GM20431 (cell line): ENCODE results near the gene CNTD1.
"Not testable (repeated sequence)": the region's sequence is repeated elsewhere in the genome, so short reads cannot be mapped to it uniquely, and the experiment has no call there.

Experiments
- in situ Hi-C: fragments of 300-500 bp; cut with MseI, MboI; formaldehyde crosslinking; loops from one replicate; pipeline ENCODE4 v1.15.0; 2020; ENCODE audit warnings: low sequenced_read_pairs; ENCODE audit not compliant: unreplicated experiment

Gene CNTD1

GRCh38 chr17:42841975-42842685 lies 43.5 kb downstream of the CNTD1 start:
- in situ Hi-C loops, result no loop called here

GRCh38 chr17:42843358-42843934 lies 44.8 kb downstream of the CNTD1 start:
- in situ Hi-C loops, result no loop called here

- in situ Hi-C loops, result no loop called here
Measured at GRCh38 chr17:42844271-42844670, 45.6 kb downstream of the CNTD1 start, which contains the start of gene AOC2. Gene AOC2 (plus strand): TSS chr17:42844580. CDS start chr17:42844627, 47 bp downstream.

DNA sequence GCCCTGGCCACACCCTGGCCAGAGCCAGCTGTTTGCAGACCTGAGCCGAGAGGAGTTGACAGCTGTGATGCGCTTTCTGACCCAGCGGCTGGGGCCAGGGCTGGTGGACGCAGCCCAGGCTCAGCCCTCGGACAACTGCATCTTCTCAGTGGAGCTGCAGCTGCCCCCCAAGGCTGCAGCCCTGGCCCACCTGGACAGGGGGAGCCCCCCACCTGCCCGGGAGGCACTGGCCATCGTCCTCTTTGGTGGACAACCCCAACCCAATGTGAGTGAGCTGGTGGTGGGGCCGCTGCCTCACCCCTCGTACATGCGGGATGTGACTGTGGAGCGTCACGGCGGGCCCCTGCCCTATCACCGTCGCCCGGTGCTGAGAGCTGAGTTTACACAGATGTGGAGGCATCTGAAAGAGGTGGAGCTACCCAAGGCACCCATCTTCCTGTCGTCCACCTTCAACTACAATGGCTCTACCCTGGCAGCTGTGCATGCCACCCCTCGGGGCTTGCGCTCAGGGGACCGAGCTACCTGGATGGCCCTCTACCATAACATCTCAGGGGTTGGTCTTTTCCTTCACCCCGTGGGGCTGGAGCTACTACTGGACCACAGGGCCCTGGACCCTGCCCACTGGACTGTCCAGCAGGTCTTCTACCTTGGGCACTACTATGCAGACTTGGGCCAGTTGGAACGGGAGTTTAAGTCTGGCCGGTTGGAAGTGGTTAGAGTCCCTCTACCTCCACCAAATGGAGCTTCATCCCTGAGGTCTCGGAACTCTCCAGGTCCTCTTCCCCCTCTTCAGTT lies 46.3 kb downstream of the CNTD1 start:
- in situ Hi-C loops, result no loop called here

DNA sequence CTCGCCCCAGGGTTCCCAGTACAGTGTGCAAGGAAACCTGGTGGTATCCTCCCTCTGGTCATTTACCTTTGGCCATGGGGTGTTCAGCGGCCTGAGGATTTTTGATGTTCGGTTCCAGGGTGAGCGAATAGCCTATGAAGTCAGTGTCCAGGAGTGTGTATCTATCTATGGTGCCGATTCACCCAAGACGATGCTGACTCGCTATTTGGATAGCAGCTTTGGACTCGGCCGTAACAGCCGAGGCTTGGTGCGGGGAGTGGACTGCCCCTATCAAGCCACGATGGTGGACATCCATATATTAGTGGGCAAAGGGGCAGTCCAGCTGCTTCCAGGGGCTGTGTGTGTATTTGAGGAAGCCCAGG lies 46.9 kb downstream of the CNTD1 start:
- in situ Hi-C loops, result no loop called here

- in situ Hi-C loops, result no loop called here
Measured at GRCh38 chr17:42845918-42846593, 47.4 kb downstream of the CNTD1 start.

GRCh38 chr17:42846594-42847280 lies 48.1 kb downstream of the CNTD1 start:
- in situ Hi-C loops, result no loop called here

DNA sequence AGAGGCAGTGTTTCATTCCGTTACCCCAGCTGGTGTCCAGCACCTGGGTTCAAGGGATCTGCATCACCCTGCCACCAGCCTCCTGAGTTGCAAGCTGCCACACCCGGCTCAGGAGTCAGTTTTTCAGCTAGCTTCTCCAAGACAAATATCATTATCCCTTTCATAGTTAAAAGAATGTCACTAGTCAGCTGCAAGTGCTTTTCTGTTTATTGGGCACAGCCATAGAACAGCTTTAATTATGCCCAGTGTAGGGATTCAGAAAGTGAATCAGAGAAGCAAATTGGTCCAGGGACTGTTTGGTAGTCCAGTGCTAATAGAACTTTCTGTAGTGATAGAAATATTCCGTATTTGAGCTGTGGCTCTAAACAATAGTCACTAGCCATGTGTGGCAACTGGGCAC lies 49.4 kb downstream of the CNTD1 start:
- in situ Hi-C loops, result no loop called here

GRCh38 chr17:42849031-42849430 lies 50.4 kb downstream of the CNTD1 start:
- in situ Hi-C loops, result no loop called here

DNA sequence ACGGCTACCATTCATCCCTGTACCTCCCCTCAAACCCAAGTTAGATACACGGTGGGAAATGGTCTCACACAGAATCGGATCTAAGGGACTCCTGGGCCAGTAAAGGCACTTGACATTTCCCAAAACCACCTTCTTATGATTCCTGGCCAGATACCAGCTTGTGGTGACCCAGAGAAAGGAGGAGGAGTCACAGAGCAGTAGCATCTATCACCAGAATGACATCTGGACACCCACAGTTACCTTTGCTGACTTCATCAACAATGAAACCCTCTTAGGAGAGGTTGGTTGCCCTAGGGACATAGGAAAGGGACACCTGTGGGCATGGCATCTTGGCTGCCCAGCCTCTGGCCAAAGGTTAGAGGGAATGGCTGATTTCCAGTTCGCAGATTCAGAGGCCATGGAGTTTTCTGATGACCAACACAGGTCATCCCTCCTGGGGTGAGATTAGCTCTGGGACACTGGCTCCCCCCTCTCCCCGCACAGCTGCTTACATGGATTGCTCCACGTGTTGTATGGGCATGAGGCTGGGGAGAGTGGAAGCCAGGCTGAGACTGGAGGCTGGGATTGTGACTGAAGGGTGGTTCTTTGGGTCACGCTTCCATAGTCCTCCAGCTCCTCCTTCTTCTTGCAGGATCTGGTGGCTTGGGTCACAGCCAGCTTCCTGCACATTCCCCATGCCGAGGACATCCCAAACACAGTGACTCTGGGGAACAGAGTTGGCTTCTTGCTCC lies 51.0 kb downstream of the CNTD1 start:
- in situ Hi-C loops, result no loop called here

DNA sequence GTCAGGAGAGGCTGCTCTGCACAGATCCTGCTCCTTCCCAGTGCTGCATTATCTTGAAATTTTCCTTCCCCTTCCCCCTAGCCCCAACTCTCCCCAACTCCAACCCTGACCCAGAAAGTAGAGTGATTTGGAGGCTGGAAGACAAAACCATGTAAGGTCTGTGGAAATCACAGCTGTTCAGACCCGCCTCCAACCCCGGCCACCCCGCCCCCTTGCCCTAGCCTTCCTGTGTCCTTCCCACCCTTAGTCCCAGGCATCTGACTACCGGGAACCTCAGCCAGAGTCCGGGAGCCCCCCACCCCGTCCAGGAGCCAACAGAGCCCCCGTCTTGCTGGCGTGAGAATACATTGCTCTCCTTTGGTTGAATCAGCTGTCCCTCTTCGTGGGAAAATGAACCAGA lies 52.3 kb downstream of the CNTD1 start, which contains the start of gene AOC3:
Gene AOC3, plus strand, starts transcription at position 246 of the 400 bp plus-strand sequence. Its CDS starts 145 bp downstream, at position 391.
- in situ Hi-C loops, result no loop called here

DNA sequence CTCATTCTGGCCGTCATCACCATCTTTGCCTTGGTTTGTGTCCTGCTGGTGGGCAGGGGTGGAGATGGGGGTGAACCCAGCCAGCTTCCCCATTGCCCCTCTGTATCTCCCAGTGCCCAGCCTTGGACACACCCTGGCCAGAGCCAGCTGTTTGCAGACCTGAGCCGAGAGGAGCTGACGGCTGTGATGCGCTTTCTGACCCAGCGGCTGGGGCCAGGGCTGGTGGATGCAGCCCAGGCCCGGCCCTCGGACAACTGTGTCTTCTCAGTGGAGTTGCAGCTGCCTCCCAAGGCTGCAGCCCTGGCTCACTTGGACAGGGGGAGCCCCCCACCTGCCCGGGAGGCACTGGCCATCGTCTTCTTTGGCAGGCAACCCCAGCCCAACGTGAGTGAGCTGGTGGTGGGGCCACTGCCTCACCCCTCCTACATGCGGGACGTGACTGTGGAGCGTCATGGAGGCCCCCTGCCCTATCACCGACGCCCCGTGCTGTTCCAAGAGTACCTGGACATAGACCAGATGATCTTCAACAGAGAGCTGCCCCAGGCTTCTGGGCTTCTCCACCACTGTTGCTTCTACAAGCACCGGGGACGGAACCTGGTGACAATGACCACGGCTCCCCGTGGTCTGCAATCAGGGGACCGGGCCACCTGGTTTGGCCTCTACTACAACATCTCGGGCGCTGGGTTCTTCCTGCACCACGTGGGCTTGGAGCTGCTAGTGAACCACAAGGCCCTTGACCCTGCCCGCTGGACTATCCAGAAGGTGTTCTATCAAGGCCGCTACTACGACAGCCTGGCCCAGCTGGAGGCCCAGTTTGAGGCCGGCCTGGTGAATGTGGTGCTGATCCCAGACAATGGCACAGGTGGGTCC lies 52.9 kb downstream of the CNTD1 start:
- in situ Hi-C loops, result not testable (repeated sequence)

DNA sequence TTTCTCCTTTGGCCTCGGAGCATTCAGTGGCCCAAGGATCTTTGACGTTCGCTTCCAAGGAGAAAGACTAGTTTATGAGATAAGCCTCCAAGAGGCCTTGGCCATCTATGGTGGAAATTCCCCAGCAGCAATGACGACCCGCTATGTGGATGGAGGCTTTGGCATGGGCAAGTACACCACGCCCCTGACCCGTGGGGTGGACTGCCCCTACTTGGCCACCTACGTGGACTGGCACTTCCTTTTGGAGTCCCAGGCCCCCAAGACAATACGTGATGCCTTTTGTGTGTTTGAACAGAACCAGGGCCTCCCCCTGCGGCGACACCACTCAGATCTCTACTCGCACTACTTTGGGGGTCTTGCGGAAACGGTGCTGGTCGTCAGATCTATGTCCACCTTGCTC lies 53.7 kb downstream of the CNTD1 start:
- in situ Hi-C loops, result no loop called here

DNA sequence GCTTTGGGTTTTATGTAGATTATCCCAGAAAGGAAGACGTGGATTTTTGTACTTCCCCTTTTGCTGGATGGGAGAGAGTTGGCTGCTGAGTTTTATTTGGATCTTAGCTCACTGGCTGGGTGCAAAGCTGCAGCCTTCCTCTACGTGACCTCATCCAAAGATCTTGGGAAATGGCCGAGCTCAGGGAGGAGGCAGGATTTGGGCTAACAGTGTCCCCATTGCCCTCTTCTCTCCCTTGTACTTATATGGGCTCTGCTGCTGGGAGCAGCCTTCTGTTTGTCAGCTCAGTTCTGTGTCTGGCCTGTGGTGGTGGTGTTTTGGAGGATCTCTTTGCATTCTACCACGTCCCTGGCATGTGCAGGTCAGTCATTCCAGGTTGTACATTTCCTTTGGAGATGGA lies 54.3 kb downstream of the CNTD1 start:
- in situ Hi-C loops, result no loop called here

DNA sequence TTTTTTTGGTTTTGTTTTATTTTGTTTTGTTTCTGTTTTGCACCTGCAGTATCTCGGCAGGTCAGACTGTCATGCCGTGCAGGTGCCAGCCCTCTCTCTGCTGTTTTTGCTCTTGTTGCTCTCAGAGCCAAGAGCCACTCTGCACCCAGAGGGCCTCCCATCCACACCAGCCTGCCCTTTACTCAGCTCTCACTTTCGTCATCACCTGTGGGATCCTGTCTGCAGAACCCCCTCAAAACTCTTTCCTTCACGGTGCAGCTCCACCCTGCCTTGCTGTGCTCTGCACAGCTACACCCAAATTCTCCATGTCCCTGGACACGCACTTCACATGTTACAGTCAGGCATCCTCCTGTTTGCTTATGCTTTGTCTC lies 54.9 kb downstream of the CNTD1 start:
- in situ Hi-C loops, result no loop called here

- in situ Hi-C loops, result no loop called here
Measured at GRCh38 chr17:42853968-42854790, 55.5 kb downstream of the CNTD1 start.

DNA sequence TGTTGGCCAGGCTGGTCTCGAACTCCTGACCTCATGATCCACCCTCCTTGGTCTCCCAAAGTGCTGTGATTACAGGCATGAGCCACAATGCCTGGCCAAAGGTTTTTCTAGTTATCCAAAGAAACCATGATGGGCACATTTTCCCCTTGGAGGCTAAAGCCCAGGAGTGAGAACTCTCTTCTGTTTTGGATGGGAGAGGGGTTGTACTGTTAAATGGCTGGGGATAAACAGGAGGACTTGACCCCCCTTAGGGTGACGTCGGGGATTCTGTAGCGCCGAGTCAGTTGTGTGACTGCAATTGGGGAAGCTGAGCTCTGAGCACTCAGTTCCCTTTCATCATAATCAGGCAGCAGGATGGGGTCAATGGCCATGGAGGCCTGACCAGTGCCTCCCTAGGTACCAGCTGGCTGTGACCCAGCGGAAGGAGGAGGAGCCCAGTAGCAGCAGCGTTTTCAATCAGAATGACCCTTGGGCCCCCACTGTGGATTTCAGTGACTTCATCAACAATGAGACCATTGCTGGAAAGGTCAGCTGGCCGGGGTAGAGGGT lies 56.5 kb downstream of the CNTD1 start:
- in situ Hi-C loops, result no loop called here
